BLaER1 (cell line): ENCODE results near the gene JMJD4.
A peak's percentile ranks its signal among the peaks of the same experiment; 100 is the strongest.
"Not testable (repeated sequence)": the region's sequence is repeated elsewhere in the genome, so short reads cannot be mapped to it uniquely, and the experiment has no call there.

Experiments
- H3K27ac ChIP-seq: shearing (Covaris generic); formaldehyde crosslinking; 2 replicates; pipeline ENCODE4 v1.8.1; 2022
- H3K27me3 ChIP-seq: shearing (Covaris generic); formaldehyde crosslinking; 2 replicates; pipeline ENCODE4 v1.8.1; 2022
- H3K36me3 ChIP-seq: shearing (Covaris generic); formaldehyde crosslinking; 2 replicates; pipeline ENCODE4 v1.8.1; 2022
- H3K4me1 ChIP-seq: shearing (Covaris generic); formaldehyde crosslinking; 2 replicates; pipeline ENCODE4 v1.8.1; 2022
- H3K4me2 ChIP-seq: shearing (Covaris generic); formaldehyde crosslinking; 2 replicates; pipeline ENCODE4 v1.8.1; 2022
- H3K4me3 ChIP-seq: shearing (Covaris generic); formaldehyde crosslinking; 2 replicates; pipeline ENCODE4 v1.8.1; 2022
- H3K9ac ChIP-seq: shearing (Covaris generic); formaldehyde crosslinking; 2 replicates; pipeline ENCODE4 v1.8.1; 2022
- H3K9me3 ChIP-seq: shearing (Covaris generic); formaldehyde crosslinking; 2 replicates; pipeline ENCODE4 v1.8.1; 2022
- H4K20me1 ChIP-seq: shearing (Covaris generic); formaldehyde crosslinking; 2 replicates; pipeline ENCODE4 v1.8.1; 2022
- Cebpa-rat ChIP-seq: shearing (Covaris generic); IDR thresholded peaks from 2 replicates; pipeline ENCODE4 v1.8.1; 2022

Gene JMJD4

GRCh38 chr1:227709451-227709850 lies 25.7 kb downstream of the JMJD4 start:
- Histone ChIP-seq H3K27ac (no peak overlapping the region), H3K4me3 (no peak overlapping the region), H3K9me3 (peaks cover 73% of the 10 kb centered on the region), H3K36me3 (no peaks in the 10 kb centered on the region), H3K4me1 (peaks cover 15% of the 10 kb centered on the region), H4K20me1 (no peaks in the 10 kb centered on the region), H3K4me2 (no peak overlapping the region), H3K9ac (no peak overlapping the region), H3K27me3 (no peaks in the 10 kb centered on the region)
- no peak for TF ChIP-seq Cebpa-rat

GRCh38 chr1:227707846-227708245 lies 27.3 kb downstream of the JMJD4 start:
- Histone ChIP-seq H3K9ac (no peak overlapping the region), H3K4me3 (no peak overlapping the region), H3K4me2 (peak overlapping the region; percentile 25), H3K27me3 (no peaks in the 10 kb centered on the region), H3K9me3 (peaks cover 71% of the 10 kb centered on the region), H3K27ac (no peak overlapping the region), H3K4me1 (peaks cover 15% of the 10 kb centered on the region), H4K20me1 (no peaks in the 10 kb centered on the region), H3K36me3 (no peaks in the 10 kb centered on the region)
- TF ChIP-seq Cebpa-rat, result no peak

GRCh38 chr1:227701631-227702030 lies 33.5 kb downstream of the JMJD4 start:
- not testable (repeated sequence) for H3K27ac ChIP-seq, H3K4me1 ChIP-seq, H3K27me3 ChIP-seq, H3K4me3 ChIP-seq, H3K36me3 ChIP-seq, H4K20me1 ChIP-seq, H3K4me2 ChIP-seq, H3K9ac ChIP-seq
- peaks cover 40% of the 10 kb centered on the region for H3K9me3 ChIP-seq

GRCh38 chr1:227697321-227697864 lies 37.7 kb downstream of the JMJD4 start:
- Histone ChIP-seq H3K27me3 (no peaks in the 10 kb centered on the region), H3K4me2 (no peak overlapping the region), H3K27ac (no peak overlapping the region), H4K20me1 (no peaks in the 10 kb centered on the region), H3K9me3 (peaks cover 11% of the 10 kb centered on the region), H3K4me1 (no peaks in the 10 kb centered on the region), H3K4me3 (no peak overlapping the region), H3K9ac (no peak overlapping the region), H3K36me3 (no peaks in the 10 kb centered on the region)
- TF ChIP-seq Cebpa-rat, result no peak

- no peaks in the 10 kb centered on the region for H3K36me3 ChIP-seq
- H3K9me3 ChIP-seq, result peaks cover 74% of the 10 kb centered on the region
- H3K4me2 ChIP-seq, result no peak overlapping the region
- no peak overlapping the region for H3K9ac ChIP-seq
- no peaks in the 10 kb centered on the region for H4K20me1 ChIP-seq
- no peaks in the 10 kb centered on the region for H3K4me1 ChIP-seq
- H3K27ac ChIP-seq, result no peak overlapping the region
- no peaks in the 10 kb centered on the region for H3K27me3 ChIP-seq
- no peak for TF ChIP-seq Cebpa-rat
- H3K4me3 ChIP-seq, result no peak overlapping the region
Measured at GRCh38 chr1:227685807-227686206, 49.3 kb downstream of the JMJD4 start.
